Measurements from ENCODE around the gene PAX3. TPM values are rescaled to one million over a fixed set of nuclear protein-coding genes. Genes with fewer than 3 reads are reported as not detected.

Gene PAX3
- total RNA-seq, 4 donors from 2014 or later, result 6.1 to 13.8 (median 10.2) TPM

- Histone ChIP-seq H3K36me3 (no peaks in the 10 kb centered on the region), H3K27ac (no peak overlapping the region), H3K27me3 (peaks cover 99% of the 10 kb centered on the region), H3K4me1 (peaks cover 16% of the 10 kb centered on the region), H3K4me3 (peak overlapping the region; percentile 31), H3K9me3 (no peaks in the 10 kb centered on the region)
- 29% methylated on average over 7 of the region's 7 CpGs for WGBS
- no peak for DNase-seq (ENCODE audit: low spot score in 2 of 2)
- TF ChIP-seq POLR2A (IDR thresholded peaks at IDR 0.05) (no peak), EP300 (IDR thresholded peaks at IDR 0.05) (no peak), POLR2AphosphoS5 (IDR thresholded peaks at IDR 0.05) (no peak)
- TF ChIP-seq, protein P1, sequence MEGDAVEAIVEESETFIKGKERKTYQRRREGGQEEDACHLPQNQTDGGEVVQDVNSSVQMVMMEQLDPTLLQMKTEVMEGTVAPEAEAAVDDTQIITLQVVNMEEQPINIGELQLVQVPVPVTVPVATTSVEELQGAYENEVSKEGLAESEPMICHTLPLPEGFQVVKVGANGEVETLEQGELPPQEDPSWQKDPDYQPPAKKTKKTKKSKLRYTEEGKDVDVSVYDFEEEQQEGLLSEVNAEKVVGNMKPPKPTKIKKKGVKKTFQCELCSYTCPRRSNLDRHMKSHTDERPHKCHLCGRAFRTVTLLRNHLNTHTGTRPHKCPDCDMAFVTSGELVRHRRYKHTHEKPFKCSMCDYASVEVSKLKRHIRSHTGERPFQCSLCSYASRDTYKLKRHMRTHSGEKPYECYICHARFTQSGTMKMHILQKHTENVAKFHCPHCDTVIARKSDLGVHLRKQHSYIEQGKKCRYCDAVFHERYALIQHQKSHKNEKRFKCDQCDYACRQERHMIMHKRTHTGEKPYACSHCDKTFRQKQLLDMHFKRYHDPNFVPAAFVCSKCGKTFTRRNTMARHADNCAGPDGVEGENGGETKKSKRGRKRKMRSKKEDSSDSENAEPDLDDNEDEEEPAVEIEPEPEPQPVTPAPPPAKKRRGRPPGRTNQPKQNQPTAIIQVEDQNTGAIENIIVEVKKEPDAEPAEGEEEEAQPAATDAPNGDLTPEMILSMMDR (IDR thresholded peaks at IDR 0.05), result no peak
Measured at GRCh38 chr2:222290401-222290735, 8.4 kb downstream of the PAX3 start.

GRCh38 chr2:222289278-222290160 is 9.3 kb downstream of the PAX3 start:
- no peaks in the 10 kb centered on the region for H3K36me3 ChIP-seq
- H3K4me3 ChIP-seq, result no peak overlapping the region
- 39% methylated on average over 30 of the region's 30 CpGs for WGBS
- no peak for TF ChIP-seq EP300 (IDR thresholded peaks at IDR 0.05)
- TF ChIP-seq, protein P1 (IDR thresholded peaks at IDR 0.05), result no peak
- no peak for TF ChIP-seq POLR2A (IDR thresholded peaks at IDR 0.05)
- TF ChIP-seq POLR2AphosphoS5 (IDR thresholded peaks at IDR 0.05), result no peak
- peaks cover 9% of the 10 kb centered on the region for H3K4me1 ChIP-seq
- no peak for DNase-seq (ENCODE audit: low spot score in 2 of 2)
- peaks cover 99% of the 10 kb centered on the region for H3K27me3 ChIP-seq
- no peaks in the 10 kb centered on the region for H3K9me3 ChIP-seq
- no peak overlapping the region for H3K27ac ChIP-seq

GRCh38 chr2:222288590-222289277 is 10.1 kb downstream of the PAX3 start:
- 34% methylated on average over 8 of the region's 8 CpGs for WGBS
- DNase-seq (ENCODE audit: low spot score in 2 of 2), result no peak
- Histone ChIP-seq H3K4me1 (peaks cover 5% of the 10 kb centered on the region), H3K9me3 (no peaks in the 10 kb centered on the region), H3K27me3 (peaks cover 99% of the 10 kb centered on the region), H3K36me3 (no peaks in the 10 kb centered on the region), H3K4me3 (no peak overlapping the region), H3K27ac (no peak overlapping the region)
- no peak for TF ChIP-seq POLR2AphosphoS5 (IDR thresholded peaks at IDR 0.05)
- TF ChIP-seq, protein P1 (IDR thresholded peaks at IDR 0.05), result no peak
- TF ChIP-seq EP300 (IDR thresholded peaks at IDR 0.05), result no peak
- no peak for TF ChIP-seq POLR2A (IDR thresholded peaks at IDR 0.05)

DNA sequence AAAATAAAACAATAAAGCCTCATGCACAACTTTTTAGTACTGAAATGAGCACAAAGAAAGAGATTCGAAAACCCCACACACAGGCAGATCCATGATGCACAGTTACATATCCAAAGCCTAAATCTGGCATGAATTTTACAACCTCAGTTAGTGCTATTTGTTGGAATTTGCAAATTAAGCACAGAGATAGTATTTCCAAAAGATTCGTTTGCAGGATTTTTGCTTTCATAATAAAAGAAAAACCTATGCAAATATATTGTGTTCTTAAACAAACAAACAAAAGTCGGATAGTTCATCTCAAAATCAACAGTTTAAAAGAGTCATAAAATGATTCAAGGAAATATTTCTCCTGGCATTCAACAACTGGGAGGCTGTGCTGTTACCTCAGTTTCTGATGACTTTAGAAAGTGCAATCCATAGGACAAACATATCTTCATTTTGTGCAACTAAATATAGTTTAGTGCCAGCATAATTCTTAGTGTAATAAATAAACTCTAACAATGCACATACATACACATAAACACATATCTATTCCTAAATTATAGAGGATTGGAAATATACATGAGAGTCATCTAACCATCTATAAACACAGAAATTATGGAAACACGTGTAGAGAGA is 10.8 kb downstream of the PAX3 start:
- Histone ChIP-seq H3K27me3 (peaks cover 98% of the 10 kb centered on the region), H3K9me3 (no peaks in the 10 kb centered on the region), H3K27ac (no peak overlapping the region), H3K4me1 (peaks cover 5% of the 10 kb centered on the region), H3K4me3 (no peak overlapping the region), H3K36me3 (no peaks in the 10 kb centered on the region)
- no peak for TF ChIP-seq POLR2A (IDR thresholded peaks at IDR 0.05)
- TF ChIP-seq, protein P1 (IDR thresholded peaks at IDR 0.05), result no peak
- no peak for TF ChIP-seq POLR2AphosphoS5 (IDR thresholded peaks at IDR 0.05)
- TF ChIP-seq EP300 (IDR thresholded peaks at IDR 0.05), result no peak
- DNase-seq (ENCODE audit: low spot score in 2 of 2), result no peak
- WGBS, result 52% methylated on average over 4 of the region's 4 CpGs

- no peaks in the 10 kb centered on the region for H3K9me3 ChIP-seq
- WGBS, result 45% methylated on average over 3 of the region's 3 CpGs
Measured at GRCh38 chr2:222284466-222284865, 14.3 kb downstream of the PAX3 start.

More at GRCh38 chr2:222284466-222284865, 14.3 kb downstream of the PAX3 start:
- Histone ChIP-seq H3K4me3 (no peak overlapping the region), H3K36me3 (no peaks in the 10 kb centered on the region), H3K4me1 (no peaks in the 10 kb centered on the region), H3K27ac (no peak overlapping the region), H3K27me3 (peaks cover 72% of the 10 kb centered on the region)
- no peak for DNase-seq (ENCODE audit: low spot score in 2 of 2)
- TF ChIP-seq, protein P1 (IDR thresholded peaks at IDR 0.05), result no peak
- TF ChIP-seq POLR2AphosphoS5 (IDR thresholded peaks at IDR 0.05), result no peak
- no peak for TF ChIP-seq EP300 (IDR thresholded peaks at IDR 0.05)
- TF ChIP-seq POLR2A (IDR thresholded peaks at IDR 0.05), result no peak

Data from suprapubic skin (tissue), 4 donors.